ENCODE results near the gene PTPRE. TPM values are rescaled to one million over a fixed set of nuclear protein-coding genes. Genes with fewer than 3 reads are reported as not detected.

The PTPRE gene
- total and polyA plus RNA-seq, 8 donors, result 6.8 to 88.7 (median 9.3) TPM

DNA sequence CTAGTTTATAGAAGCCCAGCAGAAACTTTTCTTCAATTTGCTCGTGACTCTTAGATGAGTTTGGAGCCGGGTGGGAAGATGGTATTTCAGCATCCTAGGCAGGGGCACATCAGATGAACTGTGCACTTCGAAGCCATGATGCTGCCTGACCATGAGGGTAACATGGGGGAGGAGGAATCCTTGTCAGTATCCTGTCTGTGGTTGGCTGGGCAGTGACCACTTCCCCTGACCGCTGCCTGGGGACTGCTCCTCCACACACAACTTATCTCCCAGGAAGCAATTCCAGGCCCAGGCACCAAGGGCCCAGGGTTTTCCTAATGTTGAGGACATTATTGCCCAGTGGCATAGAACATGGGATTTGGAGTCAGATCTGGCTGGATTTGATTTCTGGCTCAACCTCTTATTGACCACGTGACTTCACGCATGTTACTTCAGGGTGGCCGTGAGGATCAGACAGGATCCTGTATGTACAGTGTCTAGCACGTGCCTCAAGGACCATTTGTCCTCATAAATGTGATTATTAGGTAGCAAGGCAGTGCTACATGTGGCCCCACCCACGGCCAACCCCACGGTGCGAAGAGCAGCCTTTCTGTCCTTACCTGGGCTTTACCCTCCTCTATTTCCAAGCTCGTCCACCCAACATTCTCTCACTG, 65.2 kb downstream of the PTPRE start:
- TF ChIP-seq CTCF (IDR thresholded peaks at IDR 0.05), result no peak
- H3K9me3 ChIP-seq, result no peaks in the 10 kb centered on the region
- no peak overlapping the region for H3K27ac ChIP-seq
- H3K36me3 ChIP-seq, result no peaks in the 10 kb centered on the region
- H3K4me3 ChIP-seq, result no peak overlapping the region
- DNase-seq, result no peak
- peaks cover 14 to 66% of the 10 kb centered on the region in 2 donors for H3K4me1 ChIP-seq
- ATAC-seq, result no peak
- intact Hi-C loops (cut with DNase I), result no loop called here
- no peaks in the 10 kb centered on the region for H3K27me3 ChIP-seq

- Histone ChIP-seq H3K4me1 (peaks cover 22 to 74% of the 10 kb centered on the region in 2 donors), H3K4me3 (no peak overlapping the region), H3K27me3 (no peaks in the 10 kb centered on the region), H3K27ac (no peak overlapping the region), H3K9me3 (no peaks in the 10 kb centered on the region), H3K36me3 (no peaks in the 10 kb centered on the region)
- ATAC-seq, result no peak
- intact Hi-C loops (cut with DNase I), result no loop called here
- DNase-seq, result no peak
- TF ChIP-seq CTCF (IDR thresholded peaks at IDR 0.05), result no peak
These were observed 66.0 kb downstream of the PTPRE start for GRCh38 chr10:127972751-127973357.

GRCh38 chr10:127973791-127974311, 66.9 kb downstream of the PTPRE start:
- intact Hi-C loops (cut with DNase I), result no loop called here
- H3K4me1 ChIP-seq, result peaks cover 18 to 74% of the 10 kb centered on the region in 2 donors
- no peak overlapping the region for H3K4me3 ChIP-seq
- peak in 1 of 4 donors; percentile 37 for DNase-seq
- no peaks in the 10 kb centered on the region for H3K36me3 ChIP-seq
- H3K9me3 ChIP-seq, result no peaks in the 10 kb centered on the region
- no peaks in the 10 kb centered on the region for H3K27me3 ChIP-seq
- no peak for TF ChIP-seq CTCF (IDR thresholded peaks at IDR 0.05)
- H3K27ac ChIP-seq, result no peak overlapping the region
- ATAC-seq, result peak; percentile 6

- intact Hi-C loops (cut with DNase I), result no loop called here
- ATAC-seq, result no peak
- H3K4me1 ChIP-seq, result peaks cover 18 to 82% of the 10 kb centered on the region in 2 donors
These were observed 68.0 kb downstream of the PTPRE start for GRCh38 chr10:127974911-127975310.

More at GRCh38 chr10:127974911-127975310, 68.0 kb downstream of the PTPRE start:
- Histone ChIP-seq H3K27ac (no peak overlapping the region), H3K36me3 (no peaks in the 10 kb centered on the region), H3K27me3 (no peaks in the 10 kb centered on the region), H3K4me3 (no peak overlapping the region), H3K9me3 (no peaks in the 10 kb centered on the region)
- no peak for TF ChIP-seq CTCF (IDR thresholded peaks at IDR 0.05)
- no peak for DNase-seq
